Neural crest cell (in vitro differentiated cells): ENCODE measurements around the gene CTAG1A. TPM values are rescaled to one million over a fixed set of nuclear protein-coding genes. Genes with fewer than 3 reads are reported as not detected.
"Not testable (repeated sequence)": the region's sequence is repeated elsewhere in the genome, so short reads cannot be mapped to it uniquely, and the experiment has no call there.

Experiments
- DNase-seq: peaks from one replicate; pipeline ENCODE4 v3.0.0; 2021; ENCODE audit warnings: low read depth, mixed read lengths, low spot score
- H3K27ac Mint-ChIP-seq: one replicate; pipeline ENCODE4 v1.8.0; 2021; ENCODE audit warnings: mild to moderate bottlenecking, mixed read lengths; ENCODE audit not compliant: unreplicated experiment
- H3K27me3 Mint-ChIP-seq: 2 replicates; pipeline ENCODE4 v1.8.0; 2021; ENCODE audit warnings: low read depth, mild to moderate bottlenecking, mixed read lengths
- H3K36me3 Mint-ChIP-seq: 2 replicates; pipeline ENCODE4 v1.8.0; 2021; ENCODE audit warnings: low read depth, mild to moderate bottlenecking, mixed read lengths
- H3K4me1 Mint-ChIP-seq: 2 replicates; pipeline ENCODE4 v1.8.0; 2021; ENCODE audit warnings: mixed read lengths
- H3K4me3 Mint-ChIP-seq: one replicate; pipeline ENCODE4 v1.8.0; 2021; ENCODE audit warnings: mild to moderate bottlenecking, mixed read lengths
- H3K9me3 Mint-ChIP-seq: 2 replicates; pipeline ENCODE4 v1.8.0; 2021; ENCODE audit warnings: mixed read lengths
- CTCF ChIP-seq: fragments of 200-600 bp; sonication (generic); conservative IDR thresholded peaks from 2 replicates; pipeline ENCODE4 v1.5.0; 2021; ENCODE audit warnings: antibody characterized with exemption, mild to moderate bottlenecking
- total RNA-seq: library from RNA; stranded (reverse); gene quantifications from 2 replicates; pipeline ENCODE4 v1.2.1, GENCODE V29; 2021

Gene CTAG1A
- total RNA-seq, 1 donor from 2014 or later, result not detected

DNA sequence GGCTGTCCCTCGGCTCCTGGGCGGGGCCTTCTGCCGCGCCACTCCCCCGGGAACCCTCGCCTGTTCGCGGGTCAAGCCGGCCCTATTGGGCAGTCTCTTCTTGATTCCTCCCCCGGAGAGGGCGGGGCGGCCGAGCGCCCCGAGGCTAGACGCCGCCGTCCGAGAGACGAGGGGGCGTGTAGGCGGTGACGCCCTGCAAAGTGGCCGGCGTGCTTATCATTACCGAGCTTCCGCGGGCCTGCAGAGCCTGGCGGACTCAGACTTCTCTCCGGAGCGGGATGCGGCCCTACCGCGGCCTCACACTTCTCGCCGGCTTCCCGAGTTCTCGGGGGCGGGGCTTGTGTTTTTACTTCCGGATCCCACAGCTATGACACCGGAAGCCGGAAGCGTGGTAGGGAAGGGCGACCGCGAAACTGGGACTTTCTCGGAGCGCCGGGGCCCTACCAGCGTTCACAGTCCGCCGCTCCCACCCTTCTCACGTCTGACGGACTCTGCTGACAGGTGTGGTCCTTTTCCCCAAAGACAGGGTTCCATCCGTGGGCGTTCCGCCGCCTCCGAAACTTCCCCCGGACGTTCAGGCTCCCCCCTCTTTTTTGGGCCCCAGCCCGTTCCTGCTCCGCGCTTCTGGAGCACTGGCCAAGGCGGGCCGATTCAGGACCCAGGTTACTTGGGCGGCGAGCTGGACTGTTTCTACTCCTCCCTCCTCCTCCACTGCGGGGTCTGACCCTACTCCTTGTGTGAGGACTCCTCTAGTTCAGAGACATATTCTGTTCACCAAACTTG, 37.5 kb upstream of the CTAG1A start, which contains the start of gene IKBKG:
Gene IKBKG, plus strand, starts transcription at position 376 of the 783 bp plus-strand sequence. CDS start 4,383 bp downstream, outside the sequence.
- DNase-seq, result peak; percentile 77
- TF ChIP-seq CTCF, result no peak
- H3K4me3 Mint-ChIP-seq, result peak within 1 kb of the TSS; percentile 92
- peaks cover 5% of the 10 kb centered on the region for H3K36me3 Mint-ChIP-seq
- H3K9me3 Mint-ChIP-seq, result no peaks in the 10 kb centered on the region
- no peaks in the 10 kb centered on the region for H3K27me3 Mint-ChIP-seq
- H3K4me1 Mint-ChIP-seq, result peaks cover 20% of the 10 kb centered on the region
- H3K27ac Mint-ChIP-seq, result peak within 1 kb of the TSS; percentile 90

- peak overlapping the region; percentile 78 for H3K27ac Mint-ChIP-seq
- TF ChIP-seq CTCF, result no peak
- H3K4me3 Mint-ChIP-seq, result peak overlapping the region; percentile 92
- H3K9me3 Mint-ChIP-seq, result no peaks in the 10 kb centered on the region
- DNase-seq, result no peak
- peaks cover 17% of the 10 kb centered on the region for H3K4me1 Mint-ChIP-seq
- H3K36me3 Mint-ChIP-seq, result peaks cover 5% of the 10 kb centered on the region
- H3K27me3 Mint-ChIP-seq, result no peaks in the 10 kb centered on the region
Measured at GRCh38 chrX:154548028-154548316, 37.0 kb upstream of the CTAG1A start.

DNA sequence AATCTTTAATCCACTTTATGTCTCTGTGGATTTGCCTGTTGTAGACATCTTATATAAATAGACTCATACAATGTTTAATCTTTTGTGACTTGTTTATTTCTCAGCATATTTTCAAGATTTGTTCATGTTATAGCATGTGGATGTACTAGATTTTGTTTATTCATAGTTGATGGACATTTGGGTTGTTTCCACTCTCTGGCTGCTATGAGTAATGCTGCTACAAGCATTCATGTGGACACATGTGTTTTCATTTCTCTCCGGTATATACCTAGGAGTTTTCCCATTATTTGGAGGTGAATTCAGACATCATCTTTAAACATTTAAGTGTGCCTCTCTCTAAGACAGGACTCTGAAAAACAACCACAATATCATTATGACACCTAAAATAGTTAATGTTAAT, 35.2 kb upstream of the CTAG1A start:
- peak overlapping the region; percentile 73 for H3K4me3 Mint-ChIP-seq
- no peak for DNase-seq
- no peaks in the 10 kb centered on the region for H3K9me3 Mint-ChIP-seq

GRCh38 chrX:154552112-154552806, 32.7 kb upstream of the CTAG1A start:
- H3K4me1 Mint-ChIP-seq, H3K9me3 Mint-ChIP-seq, H3K27me3 Mint-ChIP-seq, H3K27ac Mint-ChIP-seq, DNase-seq, H3K4me3 Mint-ChIP-seq: not testable (repeated sequence)
- peaks cover 14% of the 10 kb centered on the region for H3K36me3 Mint-ChIP-seq

More for the DNA sequence above, 35.2 kb upstream of the CTAG1A start:
- Mint-ChIP-seq H3K27ac (no peak overlapping the region), H3K4me1 (peaks cover 14% of the 10 kb centered on the region), H3K36me3 (peaks cover 8% of the 10 kb centered on the region), H3K27me3 (no peaks in the 10 kb centered on the region)
- no peak for TF ChIP-seq CTCF

GRCh38 chrX:154558060-154558690, 26.8 kb upstream of the CTAG1A start:
- H3K9me3 Mint-ChIP-seq, H3K4me1 Mint-ChIP-seq, DNase-seq, H3K27me3 Mint-ChIP-seq, H3K4me3 Mint-ChIP-seq, H3K36me3 Mint-ChIP-seq, H3K27ac Mint-ChIP-seq: not testable (repeated sequence)

DNA sequence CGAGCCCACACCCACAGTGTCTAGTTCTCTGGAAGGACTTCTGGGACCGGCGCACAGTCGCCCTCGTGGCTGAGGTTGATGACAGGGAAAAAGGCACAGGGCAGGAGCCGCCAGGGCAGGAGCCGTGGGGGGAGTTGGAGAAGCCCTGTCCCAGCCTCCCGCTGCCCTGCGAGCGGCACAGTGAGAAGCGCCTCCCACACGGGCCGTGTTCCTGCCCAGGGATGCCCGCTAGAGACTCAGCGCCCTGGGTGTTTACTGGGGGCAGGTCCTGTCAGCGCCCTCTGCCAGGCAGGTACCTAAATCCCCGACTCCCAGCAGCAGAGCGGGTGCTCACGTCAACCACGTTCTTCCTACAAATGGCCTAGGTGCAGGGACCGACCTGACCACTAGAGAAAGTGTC, 26.0 kb upstream of the CTAG1A start:
- H3K27me3 Mint-ChIP-seq, H3K4me3 Mint-ChIP-seq, H3K27ac Mint-ChIP-seq, H3K9me3 Mint-ChIP-seq, H3K36me3 Mint-ChIP-seq, H3K4me1 Mint-ChIP-seq, DNase-seq: not testable (repeated sequence)

DNA sequence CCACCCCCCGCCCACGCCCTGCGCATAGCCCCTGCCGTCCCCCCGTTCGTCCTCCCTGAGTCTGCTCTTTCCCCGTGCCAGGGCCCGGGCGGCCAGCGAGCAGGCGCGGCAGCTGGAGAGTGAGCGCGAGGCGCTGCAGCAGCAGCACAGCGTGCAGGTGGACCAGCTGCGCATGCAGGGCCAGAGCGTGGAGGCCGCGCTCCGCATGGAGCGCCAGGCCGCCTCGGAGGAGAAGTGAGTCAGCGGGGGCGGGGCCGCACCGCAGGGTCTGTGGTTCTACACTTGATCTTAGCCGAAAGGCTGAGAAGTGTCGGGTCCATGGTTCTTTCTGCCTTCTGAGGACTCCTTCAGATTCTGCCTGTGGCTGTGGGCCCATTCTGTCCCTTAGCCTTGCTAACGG, 24.6 kb upstream of the CTAG1A start:
- not testable (repeated sequence) for H3K36me3 Mint-ChIP-seq, H3K4me3 Mint-ChIP-seq

GRCh38 chrX:154562295-154562694, 22.6 kb upstream of the CTAG1A start:
- not testable (repeated sequence) for H3K4me3 Mint-ChIP-seq, H3K36me3 Mint-ChIP-seq, H3K27me3 Mint-ChIP-seq, H3K27ac Mint-ChIP-seq, H3K4me1 Mint-ChIP-seq, DNase-seq, H3K9me3 Mint-ChIP-seq

More for the DNA sequence above, 24.6 kb upstream of the CTAG1A start:
- not testable (repeated sequence) for H3K9me3 Mint-ChIP-seq, H3K27me3 Mint-ChIP-seq, DNase-seq, H3K4me1 Mint-ChIP-seq, H3K27ac Mint-ChIP-seq

DNA sequence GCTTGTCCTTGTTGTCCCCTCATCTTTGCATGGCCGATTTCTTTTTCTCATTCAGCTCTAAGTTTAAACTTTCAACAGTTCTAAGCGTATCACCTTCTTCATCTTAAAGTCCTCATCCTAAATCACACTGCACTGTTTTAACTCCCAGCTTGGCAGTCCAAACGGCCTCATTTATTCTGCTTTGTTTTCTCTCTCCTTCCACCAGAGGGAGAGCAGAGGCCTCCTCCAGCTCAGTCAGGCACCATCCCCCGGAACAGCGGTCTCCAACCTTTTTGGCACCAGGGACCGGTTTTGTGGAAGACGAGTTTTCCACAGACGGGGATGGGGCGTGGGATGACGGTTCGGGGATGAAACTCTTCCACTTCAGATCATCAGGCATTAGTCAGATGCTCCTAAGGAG, 14.6 kb upstream of the CTAG1A start:
- not testable (repeated sequence) for H3K9me3 Mint-ChIP-seq, H3K4me1 Mint-ChIP-seq, DNase-seq, H3K27me3 Mint-ChIP-seq, H3K27ac Mint-ChIP-seq, H3K36me3 Mint-ChIP-seq, H3K4me3 Mint-ChIP-seq

GRCh38 chrX:154573061-154573460, 11.9 kb upstream of the CTAG1A start:
- not testable (repeated sequence) for H3K27me3 Mint-ChIP-seq, DNase-seq, H3K4me1 Mint-ChIP-seq, H3K9me3 Mint-ChIP-seq, H3K27ac Mint-ChIP-seq, H3K4me3 Mint-ChIP-seq, H3K36me3 Mint-ChIP-seq
